Astrocyte of the spinal cord (primary cell): ENCODE data around the gene CIT.

Experiments used
- DNase-seq: peaks from one replicate; pipeline ENCODE4 v3.0.0; 2011; ENCODE audit warnings: low read depth, low spot score
- H3K4me3 ChIP-seq: 2 replicates; pipeline ENCODE4 v1.5.1; 2011; ENCODE audit warnings: low read depth, mild to moderate bottlenecking, low read length, moderate library complexity
- in situ Hi-C: cut with HindIII; loops from 2 replicates; pipeline ENCODE4 v1.10.0; 2017; ENCODE audit warnings: low sequenced_read_pairs
- TF ChIP-seq, protein P1 (sequence below): IDR thresholded peaks from 2 replicates; pipeline ENCODE4 v1.5.1; 2012; ENCODE audit warnings: low read depth, mild to moderate bottlenecking, low read length, inconsistent platforms

The CIT gene

GRCh38 chr12:119685375-119685774 lies 191.7 kb downstream of the CIT start:
- no peak for DNase-seq
- in situ Hi-C loops = no loop called here
- TF ChIP-seq, protein P1, sequence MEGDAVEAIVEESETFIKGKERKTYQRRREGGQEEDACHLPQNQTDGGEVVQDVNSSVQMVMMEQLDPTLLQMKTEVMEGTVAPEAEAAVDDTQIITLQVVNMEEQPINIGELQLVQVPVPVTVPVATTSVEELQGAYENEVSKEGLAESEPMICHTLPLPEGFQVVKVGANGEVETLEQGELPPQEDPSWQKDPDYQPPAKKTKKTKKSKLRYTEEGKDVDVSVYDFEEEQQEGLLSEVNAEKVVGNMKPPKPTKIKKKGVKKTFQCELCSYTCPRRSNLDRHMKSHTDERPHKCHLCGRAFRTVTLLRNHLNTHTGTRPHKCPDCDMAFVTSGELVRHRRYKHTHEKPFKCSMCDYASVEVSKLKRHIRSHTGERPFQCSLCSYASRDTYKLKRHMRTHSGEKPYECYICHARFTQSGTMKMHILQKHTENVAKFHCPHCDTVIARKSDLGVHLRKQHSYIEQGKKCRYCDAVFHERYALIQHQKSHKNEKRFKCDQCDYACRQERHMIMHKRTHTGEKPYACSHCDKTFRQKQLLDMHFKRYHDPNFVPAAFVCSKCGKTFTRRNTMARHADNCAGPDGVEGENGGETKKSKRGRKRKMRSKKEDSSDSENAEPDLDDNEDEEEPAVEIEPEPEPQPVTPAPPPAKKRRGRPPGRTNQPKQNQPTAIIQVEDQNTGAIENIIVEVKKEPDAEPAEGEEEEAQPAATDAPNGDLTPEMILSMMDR = no peak
- H3K4me3 ChIP-seq = no peak overlapping the region

GRCh38 chr12:119684711-119685369 lies 192.3 kb downstream of the CIT start:
- H3K4me3 ChIP-seq = no peak overlapping the region
- TF ChIP-seq, protein P1 = no peak
- no peak for DNase-seq
- in situ Hi-C loops = no loop called here

GRCh38 chr12:119683816-119684215 lies 193.3 kb downstream of the CIT start:
- TF ChIP-seq, protein P1 = no peak
- DNase-seq = no peak
- no peak overlapping the region for H3K4me3 ChIP-seq
- in situ Hi-C loops = no loop called here

DNA sequence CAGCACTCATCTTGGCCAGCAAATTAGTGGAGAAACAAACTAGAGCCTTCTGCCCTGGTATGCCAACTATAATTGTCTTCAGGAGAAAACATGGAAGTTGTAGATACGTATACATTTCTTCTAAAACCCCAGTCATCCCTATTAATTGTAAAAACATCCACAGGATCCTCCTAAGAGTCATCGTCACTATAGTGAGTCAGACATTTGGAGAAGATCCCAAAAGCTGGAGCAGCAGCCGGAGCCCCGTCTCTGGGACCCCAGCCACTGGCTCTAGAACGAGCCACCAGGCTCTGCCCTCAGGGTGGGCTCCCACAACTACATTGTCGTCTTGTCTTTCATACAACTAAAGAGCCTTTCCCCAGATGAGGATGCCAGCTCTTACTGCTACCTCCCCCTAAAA lies 193.7 kb downstream of the CIT start:
- H3K4me3 ChIP-seq = no peak overlapping the region
- peak; percentile 46 for DNase-seq
- TF ChIP-seq, protein P1 = no peak
- in situ Hi-C loops = no loop called here

GRCh38 chr12:119682639-119683252 lies 194.4 kb downstream of the CIT start:
- TF ChIP-seq, protein P1 = no peak
- no peak overlapping the region for H3K4me3 ChIP-seq
- DNase-seq = no peak
- in situ Hi-C loops = no loop called here

DNA sequence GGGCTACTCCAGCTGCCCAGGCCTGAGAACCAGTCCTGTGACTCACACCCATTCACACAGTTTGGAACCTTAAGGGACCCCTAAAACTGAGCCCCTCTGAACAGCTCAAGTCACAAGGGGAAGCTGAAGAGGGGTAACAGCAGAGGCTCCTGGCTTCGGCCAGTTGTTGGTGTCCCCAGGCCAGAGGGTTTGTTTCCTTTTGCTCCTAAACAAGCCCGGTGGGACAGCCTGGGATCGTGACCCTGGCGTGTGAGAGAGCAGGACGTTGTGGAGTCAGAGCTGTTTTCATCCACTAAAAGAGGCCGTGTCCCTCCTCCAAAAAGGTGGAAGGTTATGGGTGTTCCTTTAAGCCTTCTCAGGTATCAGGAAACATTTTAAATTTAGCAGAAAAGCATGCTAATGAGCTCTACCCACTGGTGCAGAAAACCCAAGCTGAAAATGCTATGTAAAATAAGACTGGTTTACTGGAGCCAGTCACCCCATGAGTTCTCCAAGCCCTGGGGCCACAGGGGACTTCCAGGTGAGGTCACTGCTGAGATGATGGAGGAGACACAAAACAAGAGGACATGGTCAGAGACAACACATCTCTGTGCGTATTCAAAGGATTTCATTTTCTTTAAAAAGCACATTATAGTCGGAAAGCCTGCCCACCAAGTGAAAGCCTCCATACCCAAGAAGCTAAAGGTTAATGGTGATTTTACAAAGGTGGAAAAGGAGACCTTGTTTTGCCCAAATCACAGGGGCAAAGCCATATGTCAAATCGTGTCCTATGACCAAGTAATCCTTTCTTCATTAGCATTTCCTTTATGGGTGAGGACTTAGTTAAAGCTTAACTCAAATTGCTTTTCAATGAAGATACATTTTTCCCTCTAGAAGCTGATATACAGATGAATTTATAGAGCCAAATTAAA lies 195.1 kb downstream of the CIT start:
- TF ChIP-seq, protein P1 = no peak
- no peak for DNase-seq
- H3K4me3 ChIP-seq = no peak overlapping the region
- in situ Hi-C loops = no loop called here
